Right cardiac atrium (tissue), 5 donors: ENCODE results near the gene XPR1. TPM values are rescaled to one million over a fixed set of nuclear protein-coding genes. Genes with fewer than 3 reads are reported as not detected.
"Not testable (repeated sequence)": the region's sequence is repeated elsewhere in the genome, so short reads cannot be mapped to it uniquely, and the experiment has no call there.

Experiments used
- ATAC-seq, 2 donors: fragments of 200-7000 bp; cut with Tn5 transposase; one replicate each; pipeline versions ENCODE4 v1.8.0 to v1.9.1; 2020; ENCODE audit warnings: moderate library complexity in 2 of 2, mild to moderate bottlenecking in 1 of 2
- DNase-seq, 3 donors: peaks; one replicate each; pipeline ENCODE4 v3.0.0-alpha.2; 2020
- H3K27ac ChIP-seq: one replicate; pipeline ENCODE4 v1.5.1; 2013; ENCODE audit warnings: mild to moderate bottlenecking, low read length, control low read depth, moderate library complexity
- H3K27me3 ChIP-seq: one replicate; pipeline ENCODE4 v1.6.1; 2013; ENCODE audit not compliant: control insufficient read depth, insufficient read depth
- H3K4me1 ChIP-seq: one replicate; pipeline ENCODE4 v1.6.1; 2013; ENCODE audit warnings: low read length; ENCODE audit not compliant: control insufficient read depth, insufficient read depth
- H3K4me3 ChIP-seq: one replicate; pipeline ENCODE4 v1.5.1; 2013; ENCODE audit warnings: low read length, control low read depth
- H3K9me3 ChIP-seq: one replicate; pipeline ENCODE4 v1.6.1; 2013; ENCODE audit warnings: low read length; ENCODE audit not compliant: control insufficient read depth
- WGBS: extraction: QIAGEN DNeasy Blood & Tissue Kit; methylation state at CpG from one replicate; pipeline ENCODE4 v1.1.7; 2013; 5-methylcytosine and 5-hydroxymethylcytosine counted together
- intact Hi-C, 4 donors: fragments of 100-400 bp; cut with DNase I; formaldehyde crosslinking; loops; one replicate each; pipeline versions ENCODE4 v1.11.0 to v1.14.0; 2022 to 2023
- polyA plus RNA-seq: library from polyadenylated mRNA; stranded (reverse); fragments of 200-250 nt; gene quantifications from one replicate; pipeline ENCODE4 v1.2.3, GENCODE V29; 2013
- total RNA-seq, 4 donors: library from RNA; stranded (reverse); fragmentation: NEBNext Ultra II Directional; extraction: Animal tissue kit (Norgen Biotek cat#: 25700); gene quantifications; one replicate each; pipeline ENCODE4 v1.2.1, GENCODE V29; 2021
- donor health status: healthy with polysubstance abuse.
- donor health status: DM: no; HTN: yes; CAD: no.
- donor health status: DM: no; HTN: no; CAD: no.
- donor health status: DM: no; HTN: yes; CAD: no; lungs with severe emphysema.
- donor health status: DM: yes; HTN: yes; CAD: no.

XPR1 gene
- total and polyA plus RNA-seq, 5 donors: 10.7 to 33.4 (median 31.4) TPM

GRCh38 chr1:180811298-180811697, 179.5 kb downstream of the XPR1 start:
- H3K27me3 ChIP-seq: no peaks in the 10 kb centered on the region
- WGBS: 91% methylated on average over 2 of the region's 2 CpGs
- intact Hi-C loops: no loop called here
- ATAC-seq: no peak
- DNase-seq: no peak
- no peaks in the 10 kb centered on the region for H3K4me1 ChIP-seq
- no peak overlapping the region for H3K4me3 ChIP-seq
- no peaks in the 10 kb centered on the region for H3K9me3 ChIP-seq
- H3K27ac ChIP-seq: no peak overlapping the region

GRCh38 chr1:180811886-180812285, 180.1 kb downstream of the XPR1 start:
- Histone ChIP-seq H3K27ac (no peak overlapping the region), H3K4me3 (no peak overlapping the region), H3K4me1 (no peaks in the 10 kb centered on the region), H3K9me3 (no peaks in the 10 kb centered on the region), H3K27me3 (no peaks in the 10 kb centered on the region)
- ATAC-seq (no peak), DNase-seq (no peak)
- intact Hi-C loops: no loop called here

- H3K27ac ChIP-seq: no peak overlapping the region
- intact Hi-C loops: no loop called here
- H3K4me1 ChIP-seq: no peaks in the 10 kb centered on the region
- no peak for ATAC-seq
- no peaks in the 10 kb centered on the region for H3K27me3 ChIP-seq
- H3K9me3 ChIP-seq: no peaks in the 10 kb centered on the region
- no peak for DNase-seq
- no peak overlapping the region for H3K4me3 ChIP-seq
Observed at GRCh38 chr1:180814258-180814657, 182.4 kb downstream of the XPR1 start.

GRCh38 chr1:180815188-180815587, 183.4 kb downstream of the XPR1 start:
- WGBS: 54% methylated on average over 4 of the region's 4 CpGs
- Histone ChIP-seq H3K27me3 (no peaks in the 10 kb centered on the region), H3K4me1 (no peaks in the 10 kb centered on the region), H3K9me3 (no peaks in the 10 kb centered on the region), H3K4me3 (no peak overlapping the region), H3K27ac (no peak overlapping the region)
- intact Hi-C loops: no loop called here
- ATAC-seq: no peak
- no peak for DNase-seq

- 89% methylated on average over 10 of the region's 10 CpGs for WGBS
- intact Hi-C loops: no loop called here
- DNase-seq (no peak), ATAC-seq (no peak)
- Histone ChIP-seq H3K27me3 (no peaks in the 10 kb centered on the region), H3K4me3 (no peak overlapping the region), H3K27ac (no peak overlapping the region), H3K4me1 (no peaks in the 10 kb centered on the region), H3K9me3 (no peaks in the 10 kb centered on the region)
Observed at GRCh38 chr1:180816132-180816531, 184.3 kb downstream of the XPR1 start.

- 71% methylated on average over 2 of the region's 2 CpGs for WGBS
- Histone ChIP-seq H3K27me3 (no peaks in the 10 kb centered on the region), H3K9me3 (no peaks in the 10 kb centered on the region), H3K4me1 (no peaks in the 10 kb centered on the region), H3K27ac (no peak overlapping the region), H3K4me3 (no peak overlapping the region)
- ATAC-seq (no peak), DNase-seq (no peak)
- intact Hi-C loops: no loop called here
Observed at GRCh38 chr1:180821970-180822369, 190.1 kb downstream of the XPR1 start.

- DNase-seq, H3K27ac ChIP-seq, ATAC-seq, H3K9me3 ChIP-seq, intact Hi-C loops, H3K4me1 ChIP-seq, H3K27me3 ChIP-seq, H3K4me3 ChIP-seq: not testable (repeated sequence)
- 98% methylated on average over 2 of the region's 2 CpGs for WGBS
Observed at GRCh38 chr1:180831507-180831906, 199.7 kb downstream of the XPR1 start.

GRCh38 chr1:180833180-180833579, 201.4 kb downstream of the XPR1 start:
- H3K4me1 ChIP-seq, H3K27ac ChIP-seq, H3K9me3 ChIP-seq, ATAC-seq, H3K27me3 ChIP-seq, DNase-seq, intact Hi-C loops, H3K4me3 ChIP-seq: not testable (repeated sequence)
- WGBS: 97% methylated on average over 1 of the region's 1 CpG

GRCh38 chr1:180836449-180836848, 204.6 kb downstream of the XPR1 start:
- Histone ChIP-seq H3K27me3 (no peaks in the 10 kb centered on the region), H3K4me3 (no peak overlapping the region), H3K4me1 (no peaks in the 10 kb centered on the region), H3K27ac (no peak overlapping the region), H3K9me3 (no peaks in the 10 kb centered on the region)
- whole genome bisulfite sequencing: 95% methylated on average over 6 of the region's 6 CpGs
- intact Hi-C loops: no loop called here
- no peak for DNase-seq
- no peak for ATAC-seq

- no peaks in the 10 kb centered on the region for H3K9me3 ChIP-seq
- intact Hi-C loops: no loop called here
- H3K4me1 ChIP-seq: no peaks in the 10 kb centered on the region
- no peak overlapping the region for H3K27ac ChIP-seq
- H3K4me3 ChIP-seq: no peak overlapping the region
- DNase-seq (no peak), ATAC-seq (no peak)
- WGBS: 81% methylated on average over 3 of the region's 3 CpGs
- H3K27me3 ChIP-seq: no peaks in the 10 kb centered on the region
Observed at GRCh38 chr1:180837020-180837419, 205.2 kb downstream of the XPR1 start.

GRCh38 chr1:180838535-180838934, 206.7 kb downstream of the XPR1 start:
- WGBS: 97% methylated on average over 3 of the region's 3 CpGs
- ATAC-seq: no peak

GRCh38 chr1:180839547-180839946, 207.7 kb downstream of the XPR1 start:
- intact Hi-C loops: no loop called here
- 85% methylated on average over 4 of the region's 4 CpGs for WGBS
- Histone ChIP-seq H3K4me3 (no peak overlapping the region), H3K9me3 (no peaks in the 10 kb centered on the region), H3K4me1 (no peaks in the 10 kb centered on the region), H3K27me3 (no peaks in the 10 kb centered on the region), H3K27ac (no peak overlapping the region)
- DNase-seq: no peak
- no peak for ATAC-seq

More at GRCh38 chr1:180838535-180838934, 206.7 kb downstream of the XPR1 start:
- H3K27ac ChIP-seq: no peak overlapping the region
- no peak for DNase-seq
- no peaks in the 10 kb centered on the region for H3K4me1 ChIP-seq
- H3K27me3 ChIP-seq: no peaks in the 10 kb centered on the region
- no peaks in the 10 kb centered on the region for H3K9me3 ChIP-seq
- no peak overlapping the region for H3K4me3 ChIP-seq
- intact Hi-C loops: no loop called here
